ENCODE data around the gene DDX10.

The DDX10 gene

GRCh38 chr11:108973402-108974162 lies 308.7 kb downstream of the DDX10 start:
- H3K27ac ChIP-seq: no peak overlapping the region
- TF ChIP-seq, protein P1, sequence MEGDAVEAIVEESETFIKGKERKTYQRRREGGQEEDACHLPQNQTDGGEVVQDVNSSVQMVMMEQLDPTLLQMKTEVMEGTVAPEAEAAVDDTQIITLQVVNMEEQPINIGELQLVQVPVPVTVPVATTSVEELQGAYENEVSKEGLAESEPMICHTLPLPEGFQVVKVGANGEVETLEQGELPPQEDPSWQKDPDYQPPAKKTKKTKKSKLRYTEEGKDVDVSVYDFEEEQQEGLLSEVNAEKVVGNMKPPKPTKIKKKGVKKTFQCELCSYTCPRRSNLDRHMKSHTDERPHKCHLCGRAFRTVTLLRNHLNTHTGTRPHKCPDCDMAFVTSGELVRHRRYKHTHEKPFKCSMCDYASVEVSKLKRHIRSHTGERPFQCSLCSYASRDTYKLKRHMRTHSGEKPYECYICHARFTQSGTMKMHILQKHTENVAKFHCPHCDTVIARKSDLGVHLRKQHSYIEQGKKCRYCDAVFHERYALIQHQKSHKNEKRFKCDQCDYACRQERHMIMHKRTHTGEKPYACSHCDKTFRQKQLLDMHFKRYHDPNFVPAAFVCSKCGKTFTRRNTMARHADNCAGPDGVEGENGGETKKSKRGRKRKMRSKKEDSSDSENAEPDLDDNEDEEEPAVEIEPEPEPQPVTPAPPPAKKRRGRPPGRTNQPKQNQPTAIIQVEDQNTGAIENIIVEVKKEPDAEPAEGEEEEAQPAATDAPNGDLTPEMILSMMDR (IDR thresholded peaks at IDR 0.05): no peak
- DNase-seq (ENCODE audit: low spot score): no peak
- H3K4me3 ChIP-seq: no peak overlapping the region

DNA sequence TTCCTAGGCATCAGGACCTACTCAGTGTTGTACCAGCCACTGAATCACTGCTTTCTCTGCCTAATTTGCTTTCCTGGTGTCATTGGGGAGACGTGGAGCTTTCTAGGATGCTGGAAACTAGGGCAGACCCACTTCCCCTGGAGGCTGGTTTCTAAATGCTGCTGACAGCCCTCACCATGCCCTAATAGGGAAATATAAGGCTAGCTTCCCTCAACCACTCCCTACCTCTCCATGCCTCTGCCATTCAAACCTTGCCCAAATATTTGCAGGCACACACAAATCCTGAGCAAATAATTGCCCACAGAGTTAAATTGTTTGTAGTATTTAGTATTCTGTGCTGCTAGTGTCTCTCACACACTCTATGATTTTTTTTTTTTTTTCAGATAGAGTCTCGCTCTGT lies 310.2 kb downstream of the DDX10 start:
- DNase-seq (ENCODE audit: low spot score): no peak
- no peak overlapping the region for H3K27ac ChIP-seq
- TF ChIP-seq, protein P1 (IDR thresholded peaks at IDR 0.05): no peak
- no peak overlapping the region for H3K4me3 ChIP-seq

GRCh38 chr11:108975641-108976071 lies 310.8 kb downstream of the DDX10 start:
- H3K27ac ChIP-seq: no peak overlapping the region
- TF ChIP-seq, protein P1 (IDR thresholded peaks at IDR 0.05): no peak
- no peak overlapping the region for H3K4me3 ChIP-seq
- no peak for DNase-seq (ENCODE audit: low spot score)

GRCh38 chr11:108983636-108984420 lies 319.0 kb downstream of the DDX10 start:
- no peak for DNase-seq (ENCODE audit: low spot score)
- no peak overlapping the region for H3K27ac ChIP-seq
- TF ChIP-seq, protein P1 (IDR thresholded peaks at IDR 0.05): no peak
- H3K4me3 ChIP-seq: no peak overlapping the region

DNA sequence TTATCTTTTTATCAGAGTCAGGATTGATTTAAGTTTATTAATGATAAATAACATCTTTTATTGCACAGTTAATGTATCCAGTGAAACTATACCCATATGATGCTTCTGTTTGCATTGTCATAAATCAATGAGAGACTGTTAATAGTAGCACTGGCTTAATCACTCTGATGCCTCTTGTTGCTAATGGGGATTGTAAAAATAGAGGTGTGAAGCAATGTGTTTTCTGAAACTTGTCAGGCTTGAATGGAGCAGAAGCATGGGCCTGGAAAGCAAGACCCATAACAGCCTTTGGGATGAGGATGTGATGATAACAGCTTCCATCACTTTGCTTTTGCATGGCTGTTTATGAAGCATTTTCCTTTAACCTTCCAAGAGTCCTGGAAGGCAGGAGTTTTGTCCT lies 319.7 kb downstream of the DDX10 start:
- no peak overlapping the region for H3K27ac ChIP-seq
- H3K4me3 ChIP-seq: no peak overlapping the region
- DNase-seq (ENCODE audit: low spot score): no peak
- TF ChIP-seq, protein P1 (IDR thresholded peaks at IDR 0.05): no peak

DNA sequence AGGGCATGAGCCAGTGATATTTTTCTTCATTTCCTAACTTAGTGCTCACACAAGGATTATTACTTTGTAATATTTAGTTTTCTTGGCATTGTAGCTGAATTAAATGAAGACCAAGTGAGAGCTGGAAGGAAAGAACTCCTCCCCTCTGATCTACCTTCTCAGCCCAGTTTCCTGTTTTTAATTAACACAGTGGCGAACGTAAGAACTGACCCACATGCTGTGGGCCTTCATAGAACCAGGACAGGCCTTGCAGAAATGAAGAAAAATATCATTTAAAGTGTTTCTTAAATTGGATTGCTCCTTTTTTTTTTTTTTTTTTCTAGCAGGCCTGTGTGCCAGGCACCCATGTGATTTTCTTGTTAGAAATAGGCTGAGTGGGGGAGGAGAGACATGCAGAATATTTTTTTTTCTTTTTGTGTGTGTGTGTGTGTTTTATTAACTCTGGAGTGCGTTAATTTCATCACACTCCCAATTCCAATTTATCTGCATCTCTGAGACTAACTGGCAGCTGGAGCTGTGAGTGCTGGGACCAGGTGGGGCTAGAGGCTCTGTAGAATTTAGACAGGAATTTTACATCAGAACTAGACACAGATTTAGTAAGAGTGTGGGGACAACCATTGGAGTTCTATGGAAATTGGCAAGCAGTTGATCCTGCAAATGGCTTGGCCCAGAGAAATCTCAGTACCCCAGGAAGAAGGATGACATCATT lies 320.5 kb downstream of the DDX10 start:
- H3K4me3 ChIP-seq: no peak overlapping the region
- no peak for DNase-seq (ENCODE audit: low spot score)
- H3K27ac ChIP-seq: no peak overlapping the region
- TF ChIP-seq, protein P1 (IDR thresholded peaks at IDR 0.05): no peak
